Subcutaneous adipose tissue (tissue), 4 donors: ENCODE results near the gene ARMS2. TPM values are rescaled to one million over a fixed set of nuclear protein-coding genes. Genes with fewer than 3 reads are reported as not detected.

Experiments
- total RNA-seq, 4 donors: library from RNA; depleted of rRNA; stranded (reverse); fragments of >200 nt; gene quantifications; one replicate each; pipeline ENCODE4 v1.1.0, GENCODE V29; 2016
- TF ChIP-seq, protein P1 (sequence below): fragments of 450-650 bp; IDR thresholded peaks from one replicate; pipeline ENCODE4 v1.5.1; 2016; ENCODE audit warnings: low read depth, mild to moderate bottlenecking, control low read depth, antibody characterized with exemption, moderate library complexity

ARMS2 gene
- total RNA-seq, 4 donors from 2014 or later: not detected

GRCh38 chr10:122441961-122442360 is 12.5 kb upstream of the ARMS2 start:
- TF ChIP-seq, protein P1, sequence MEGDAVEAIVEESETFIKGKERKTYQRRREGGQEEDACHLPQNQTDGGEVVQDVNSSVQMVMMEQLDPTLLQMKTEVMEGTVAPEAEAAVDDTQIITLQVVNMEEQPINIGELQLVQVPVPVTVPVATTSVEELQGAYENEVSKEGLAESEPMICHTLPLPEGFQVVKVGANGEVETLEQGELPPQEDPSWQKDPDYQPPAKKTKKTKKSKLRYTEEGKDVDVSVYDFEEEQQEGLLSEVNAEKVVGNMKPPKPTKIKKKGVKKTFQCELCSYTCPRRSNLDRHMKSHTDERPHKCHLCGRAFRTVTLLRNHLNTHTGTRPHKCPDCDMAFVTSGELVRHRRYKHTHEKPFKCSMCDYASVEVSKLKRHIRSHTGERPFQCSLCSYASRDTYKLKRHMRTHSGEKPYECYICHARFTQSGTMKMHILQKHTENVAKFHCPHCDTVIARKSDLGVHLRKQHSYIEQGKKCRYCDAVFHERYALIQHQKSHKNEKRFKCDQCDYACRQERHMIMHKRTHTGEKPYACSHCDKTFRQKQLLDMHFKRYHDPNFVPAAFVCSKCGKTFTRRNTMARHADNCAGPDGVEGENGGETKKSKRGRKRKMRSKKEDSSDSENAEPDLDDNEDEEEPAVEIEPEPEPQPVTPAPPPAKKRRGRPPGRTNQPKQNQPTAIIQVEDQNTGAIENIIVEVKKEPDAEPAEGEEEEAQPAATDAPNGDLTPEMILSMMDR: no peak

DNA sequence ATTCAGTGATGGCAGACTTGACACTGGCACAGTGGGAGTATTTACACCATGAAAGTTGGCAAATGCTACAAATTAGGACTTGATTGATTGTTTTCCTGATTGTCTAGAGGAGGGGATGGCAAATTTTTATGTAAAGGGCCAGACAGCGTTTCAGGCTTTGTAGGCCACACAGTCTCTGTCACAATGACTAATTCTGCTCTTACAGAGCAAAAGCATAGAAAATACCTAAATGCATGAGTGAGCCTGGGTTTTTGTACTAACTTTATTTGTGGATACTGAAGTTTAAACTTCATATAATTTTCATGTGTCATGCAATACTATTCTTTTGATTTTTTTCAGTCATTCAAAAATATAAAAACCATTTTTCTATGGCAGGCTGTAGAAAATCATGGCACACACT is 9.0 kb upstream of the ARMS2 start:
- TF ChIP-seq, protein P1: no peak

- TF ChIP-seq, protein P1: no peak
These were observed 8.5 kb upstream of the ARMS2 start for GRCh38 chr10:122445904-122446303.

GRCh38 chr10:122446668-122447423 is 7.6 kb upstream of the ARMS2 start:
- TF ChIP-seq, protein P1: no peak

- TF ChIP-seq, protein P1: no peak
These were observed 5.9 kb upstream of the ARMS2 start for GRCh38 chr10:122448600-122448999.

- TF ChIP-seq, protein P1: no peak
These were observed 5.3 kb upstream of the ARMS2 start for GRCh38 chr10:122449153-122449552.

GRCh38 chr10:122450353-122450990 is 4.0 kb upstream of the ARMS2 start:
- TF ChIP-seq, protein P1: no peak
